Panc1 (cell line): ENCODE measurements around the gene ADCY2. TPM values are rescaled to one million over a fixed set of nuclear protein-coding genes. Genes with fewer than 3 reads are reported as not detected.

ENCODE experiments used
- ATAC-seq: fragments of 200-7000 bp; cut with Tn5 transposase; 2 replicates; pipeline ENCODE4 v1.9.1; 2020; ENCODE audit warnings: mild to moderate bottlenecking, moderate library complexity
- BruUV-seq: library from RNA; stranded (reverse); fragments of 400-500 nt; replicated peaks from 2 replicates; lab custom pipeline; 2021; lab: Mats Ljungman, UMichigan
- CTCF ChIA-PET: fragments of 300-600 bp; sonication (Branson Sonifier 250); formaldehyde crosslinking; loops from one replicate; lab custom pipeline; 2022; ENCODE audit warnings: antibody characterized with exemption; lab: Charles Lee
- POLR2A ChIA-PET: fragments of 300-600 bp; sonication (Branson Sonifier 250); formaldehyde crosslinking; loops from one replicate; lab custom pipeline; 2022; ENCODE audit warnings: antibody characterized with exemption; lab: Charles Lee
- DNase-seq: peaks from one replicate; pipeline ENCODE4 v3.0.0-alpha.2; 2010; ENCODE audit warnings: low read depth, low spot score
- H3K27ac ChIP-seq: 2 replicates; pipeline ENCODE4 v1.5.1; 2011; ENCODE audit warnings: mild to moderate bottlenecking, low read length, inconsistent platforms
- H3K27me3 ChIP-seq: fragments of 200-500 bp; sonication (Bioruptor generic); 2 replicates; pipeline ENCODE4 v1.6.0; 2014; ENCODE audit warnings: low read length, inconsistent platforms; ENCODE audit not compliant: control insufficient read depth, insufficient read depth
- H3K36me3 ChIP-seq: fragments of 200-500 bp; sonication (Bioruptor generic); 2 replicates; pipeline ENCODE4 v1.5.1; 2014; ENCODE audit warnings: inconsistent platforms, mild to moderate bottlenecking, low read length, moderate library complexity; ENCODE audit not compliant: control insufficient read depth, insufficient read depth
- H3K4me1 ChIP-seq: 2 replicates; pipeline ENCODE4 v1.5.1; 2011; ENCODE audit warnings: inconsistent platforms, mild to moderate bottlenecking, low read length, moderate library complexity; ENCODE audit not compliant: control insufficient read depth, insufficient read depth
- H3K4me3 ChIP-seq, 2 experiments: 2 replicates each; pipeline ENCODE4 v1.5.1; 2011 to 2012; ENCODE audit warnings: low read depth in 2 of 2, low read length in 2 of 2, mild to moderate bottlenecking in 2 of 2, inconsistent platforms in 1 of 2, moderate library complexity in 1 of 2
- H3K9me3 ChIP-seq: fragments of 200-500 bp; sonication (Bioruptor generic); 2 replicates; pipeline ENCODE4 v1.5.1; 2014; ENCODE audit warnings: low read depth, mild to moderate bottlenecking, inconsistent platforms, low read length, moderate library complexity; ENCODE audit not compliant: control insufficient read depth, insufficient read depth
- POLR2AphosphoS5 ChIP-seq: IDR thresholded peaks from 2 replicates; pipeline ENCODE4 v1.6.1; 2012; ENCODE audit warnings: mild to moderate bottlenecking, low read depth, low read length, moderate library complexity
- SIN3A ChIP-seq: IDR thresholded peaks from 2 replicates; pipeline ENCODE4 v1.6.1; 2012; ENCODE audit warnings: low read depth, mild to moderate bottlenecking, low read length, moderate library complexity, borderline replicate concordance; ENCODE audit not compliant: insufficient read depth
- TCF7L2 ChIP-seq: IDR thresholded peaks from 2 replicates; pipeline ENCODE4 v1.6.1; 2011; ENCODE audit warnings: mild to moderate bottlenecking, low read depth, low read length, inconsistent platforms
- in situ Hi-C: cut with HindIII; loops from 2 replicates; pipeline ENCODE4 v1.10.0; 2016; ENCODE audit warnings: low sequenced_read_pairs, low pct_unique_long_range_greater_than_20kb
- intact Hi-C: fragments of 100-400 bp; cut with micrococcal nuclease; formaldehyde crosslinking; loops from one replicate; pipeline ENCODE4 v1.10.0; 2022; ENCODE audit not compliant: unreplicated experiment
- total RNA-seq: library from RNA; stranded (reverse); gene quantifications from one replicate; pipeline ENCODE4 v1.2.1, GENCODE V29; 2021; ENCODE audit not compliant: unreplicated experiment
- TF ChIP-seq, protein P1 (sequence below): fragments of 450-650 bp; IDR thresholded peaks from 2 replicates; pipeline ENCODE4 v1.5.1; 2017; ENCODE audit warnings: mild to moderate bottlenecking
- TF ChIP-seq, protein P2 (sequence below), 2 experiments: IDR thresholded peaks; 2 replicates each; pipeline ENCODE4 v1.6.1; 2011 to 2012; ENCODE audit warnings: low read depth in 2 of 2, control low read depth in 1 of 2, low read length in 1 of 2, mild to moderate bottlenecking in 1 of 2, moderate library complexity in 1 of 2; ENCODE audit not compliant: insufficient read depth in 1 of 2

The ADCY2 gene
- total RNA-seq, 1 experiment from 2014 or later: 0.13 TPM

DNA sequence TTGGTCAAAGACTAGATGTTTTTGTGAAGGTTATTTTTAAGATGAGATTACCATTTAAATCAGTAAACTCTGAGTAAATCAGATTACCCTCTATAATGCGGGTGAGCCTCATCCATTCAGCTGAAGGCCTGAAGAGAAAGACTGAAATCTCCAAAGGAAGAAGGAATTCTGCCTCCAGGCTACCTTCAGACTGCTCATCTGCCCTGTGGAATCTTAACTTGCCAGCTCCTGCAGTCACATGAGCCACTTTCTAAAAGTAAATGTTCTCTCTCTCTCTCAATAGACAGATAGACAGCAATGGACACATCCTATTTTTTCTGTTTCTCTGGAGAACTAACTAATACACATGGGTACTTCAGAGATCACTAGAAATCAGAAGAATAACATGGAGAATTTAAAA is 272.2 kb downstream of the ADCY2 start:
- in situ Hi-C loops: no loop called here
- POLR2A ChIA-PET: no interaction called here
- H3K27me3 ChIP-seq: no peaks in the 10 kb centered on the region
- ATAC-seq: no peak
- BruUV-seq: no TSS peak
- DNase-seq: no peak
- no peaks in the 10 kb centered on the region for H3K4me1 ChIP-seq
- H3K9me3 ChIP-seq: no peaks in the 10 kb centered on the region
- H3K36me3 ChIP-seq: no peaks in the 10 kb centered on the region
- CTCF ChIA-PET: no interaction called here
- no peak overlapping the region for H3K27ac ChIP-seq
- TF ChIP-seq TCF7L2 (no peak), POLR2AphosphoS5 (no peak), SIN3A (no peak)
- TF ChIP-seq, protein P1, sequence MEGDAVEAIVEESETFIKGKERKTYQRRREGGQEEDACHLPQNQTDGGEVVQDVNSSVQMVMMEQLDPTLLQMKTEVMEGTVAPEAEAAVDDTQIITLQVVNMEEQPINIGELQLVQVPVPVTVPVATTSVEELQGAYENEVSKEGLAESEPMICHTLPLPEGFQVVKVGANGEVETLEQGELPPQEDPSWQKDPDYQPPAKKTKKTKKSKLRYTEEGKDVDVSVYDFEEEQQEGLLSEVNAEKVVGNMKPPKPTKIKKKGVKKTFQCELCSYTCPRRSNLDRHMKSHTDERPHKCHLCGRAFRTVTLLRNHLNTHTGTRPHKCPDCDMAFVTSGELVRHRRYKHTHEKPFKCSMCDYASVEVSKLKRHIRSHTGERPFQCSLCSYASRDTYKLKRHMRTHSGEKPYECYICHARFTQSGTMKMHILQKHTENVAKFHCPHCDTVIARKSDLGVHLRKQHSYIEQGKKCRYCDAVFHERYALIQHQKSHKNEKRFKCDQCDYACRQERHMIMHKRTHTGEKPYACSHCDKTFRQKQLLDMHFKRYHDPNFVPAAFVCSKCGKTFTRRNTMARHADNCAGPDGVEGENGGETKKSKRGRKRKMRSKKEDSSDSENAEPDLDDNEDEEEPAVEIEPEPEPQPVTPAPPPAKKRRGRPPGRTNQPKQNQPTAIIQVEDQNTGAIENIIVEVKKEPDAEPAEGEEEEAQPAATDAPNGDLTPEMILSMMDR: no peak
- TF ChIP-seq, protein P2, sequence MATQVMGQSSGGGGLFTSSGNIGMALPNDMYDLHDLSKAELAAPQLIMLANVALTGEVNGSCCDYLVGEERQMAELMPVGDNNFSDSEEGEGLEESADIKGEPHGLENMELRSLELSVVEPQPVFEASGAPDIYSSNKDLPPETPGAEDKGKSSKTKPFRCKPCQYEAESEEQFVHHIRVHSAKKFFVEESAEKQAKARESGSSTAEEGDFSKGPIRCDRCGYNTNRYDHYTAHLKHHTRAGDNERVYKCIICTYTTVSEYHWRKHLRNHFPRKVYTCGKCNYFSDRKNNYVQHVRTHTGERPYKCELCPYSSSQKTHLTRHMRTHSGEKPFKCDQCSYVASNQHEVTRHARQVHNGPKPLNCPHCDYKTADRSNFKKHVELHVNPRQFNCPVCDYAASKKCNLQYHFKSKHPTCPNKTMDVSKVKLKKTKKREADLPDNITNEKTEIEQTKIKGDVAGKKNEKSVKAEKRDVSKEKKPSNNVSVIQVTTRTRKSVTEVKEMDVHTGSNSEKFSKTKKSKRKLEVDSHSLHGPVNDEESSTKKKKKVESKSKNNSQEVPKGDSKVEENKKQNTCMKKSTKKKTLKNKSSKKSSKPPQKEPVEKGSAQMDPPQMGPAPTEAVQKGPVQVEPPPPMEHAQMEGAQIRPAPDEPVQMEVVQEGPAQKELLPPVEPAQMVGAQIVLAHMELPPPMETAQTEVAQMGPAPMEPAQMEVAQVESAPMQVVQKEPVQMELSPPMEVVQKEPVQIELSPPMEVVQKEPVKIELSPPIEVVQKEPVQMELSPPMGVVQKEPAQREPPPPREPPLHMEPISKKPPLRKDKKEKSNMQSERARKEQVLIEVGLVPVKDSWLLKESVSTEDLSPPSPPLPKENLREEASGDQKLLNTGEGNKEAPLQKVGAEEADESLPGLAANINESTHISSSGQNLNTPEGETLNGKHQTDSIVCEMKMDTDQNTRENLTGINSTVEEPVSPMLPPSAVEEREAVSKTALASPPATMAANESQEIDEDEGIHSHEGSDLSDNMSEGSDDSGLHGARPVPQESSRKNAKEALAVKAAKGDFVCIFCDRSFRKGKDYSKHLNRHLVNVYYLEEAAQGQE (IDR thresholded peaks at IDR 0.05; ENCODE audit: insufficient read depth in 1 of 2, low read depth in 2 of 2, low read length in 1 of 2): no peak
- intact Hi-C loops: no loop called here
- no peak overlapping the region for H3K4me3 ChIP-seq

DNA sequence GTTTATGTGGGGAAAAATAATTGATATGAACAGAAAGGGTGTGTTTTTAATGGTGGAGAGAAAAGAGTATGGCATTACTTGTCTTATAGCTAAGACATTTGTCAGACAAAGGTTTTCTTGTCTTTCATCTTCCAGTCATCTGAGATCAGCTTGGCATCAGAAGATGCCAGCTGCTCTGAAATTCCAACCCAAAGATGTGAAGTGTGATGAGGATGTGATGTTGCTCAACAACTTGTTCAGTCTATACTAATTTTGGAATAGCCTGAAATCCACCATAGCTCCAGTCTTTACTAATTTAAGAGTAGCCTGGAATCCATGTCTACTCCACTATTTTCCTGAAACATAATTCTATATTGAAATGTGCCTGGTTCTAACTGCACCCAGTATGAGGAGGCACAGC is 272.7 kb downstream of the ADCY2 start:
- Histone ChIP-seq H3K4me1 (no peaks in the 10 kb centered on the region), H3K27me3 (no peaks in the 10 kb centered on the region), H3K9me3 (no peaks in the 10 kb centered on the region), H3K4me3 (no peak overlapping the region), H3K36me3 (no peaks in the 10 kb centered on the region), H3K27ac (no peak overlapping the region)
- no TSS peak for BruUV-seq
- ChIA-PET CTCF (no interaction called here), POLR2A (no interaction called here)
- no peak for TF ChIP-seq POLR2AphosphoS5
- TF ChIP-seq, protein P2 (IDR thresholded peaks at IDR 0.05; ENCODE audit: insufficient read depth in 1 of 2, low read depth in 2 of 2, low read length in 1 of 2): no peak
- no peak for TF ChIP-seq SIN3A
- TF ChIP-seq, protein P1: no peak
- no peak for TF ChIP-seq TCF7L2
- DNase-seq (no peak), ATAC-seq (no peak)
- in situ Hi-C loops: no loop called here
- intact Hi-C loops: no loop called here
